Transverse colon (tissue), 4 donors: Measurements from ENCODE around the gene CKMT2.

Experiments
- POLR2AphosphoS5 ChIP-seq, 3 donors: sonication (generic); formaldehyde crosslinking; IDR thresholded peaks; one replicate each; pipeline ENCODE4 v1.6.1; 2016; ENCODE audit warnings: antibody characterized with exemption in 3 of 3
- TF ChIP-seq, protein P1 (sequence below), 5 experiments: fragments of 200-600 bp in 3 of 5; fragments of 450-650 bp in 2 of 5; sonication (generic) in 3 of 5; IDR thresholded peaks; 1 replicate in 2 of 5; 2 replicates in 3 of 5; pipeline ENCODE4 v1.5.1; 2016 to 2017; ENCODE audit warnings: antibody characterized with exemption in 5 of 5, inconsistent platforms in 3 of 5, mild to moderate bottlenecking in 2 of 5, moderate library complexity in 1 of 5

- TF ChIP-seq, protein P1, sequence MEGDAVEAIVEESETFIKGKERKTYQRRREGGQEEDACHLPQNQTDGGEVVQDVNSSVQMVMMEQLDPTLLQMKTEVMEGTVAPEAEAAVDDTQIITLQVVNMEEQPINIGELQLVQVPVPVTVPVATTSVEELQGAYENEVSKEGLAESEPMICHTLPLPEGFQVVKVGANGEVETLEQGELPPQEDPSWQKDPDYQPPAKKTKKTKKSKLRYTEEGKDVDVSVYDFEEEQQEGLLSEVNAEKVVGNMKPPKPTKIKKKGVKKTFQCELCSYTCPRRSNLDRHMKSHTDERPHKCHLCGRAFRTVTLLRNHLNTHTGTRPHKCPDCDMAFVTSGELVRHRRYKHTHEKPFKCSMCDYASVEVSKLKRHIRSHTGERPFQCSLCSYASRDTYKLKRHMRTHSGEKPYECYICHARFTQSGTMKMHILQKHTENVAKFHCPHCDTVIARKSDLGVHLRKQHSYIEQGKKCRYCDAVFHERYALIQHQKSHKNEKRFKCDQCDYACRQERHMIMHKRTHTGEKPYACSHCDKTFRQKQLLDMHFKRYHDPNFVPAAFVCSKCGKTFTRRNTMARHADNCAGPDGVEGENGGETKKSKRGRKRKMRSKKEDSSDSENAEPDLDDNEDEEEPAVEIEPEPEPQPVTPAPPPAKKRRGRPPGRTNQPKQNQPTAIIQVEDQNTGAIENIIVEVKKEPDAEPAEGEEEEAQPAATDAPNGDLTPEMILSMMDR (IDR thresholded peaks at IDR 0.05) = no peak
- no peak for TF ChIP-seq POLR2AphosphoS5 (IDR thresholded peaks at IDR 0.05)
These were observed 21.9 kb downstream of the CKMT2 start for GRCh38 chr5:81254886-81255559.
